HG03565 (cell line): ENCODE measurements around the gene PYGB.

Experiments used
- ATAC-seq: cut with Tn5 transposase; IDR thresholded peaks from one replicate; pipeline ENCODE4 v1.9.1; 2021; ENCODE audit warnings: mild to moderate bottlenecking, moderate library complexity; ENCODE audit not compliant: unreplicated experiment

The PYGB gene

GRCh38 chr20:25269057-25269832 lies 21.4 kb downstream of the PYGB start:
- no peak for ATAC-seq

DNA sequence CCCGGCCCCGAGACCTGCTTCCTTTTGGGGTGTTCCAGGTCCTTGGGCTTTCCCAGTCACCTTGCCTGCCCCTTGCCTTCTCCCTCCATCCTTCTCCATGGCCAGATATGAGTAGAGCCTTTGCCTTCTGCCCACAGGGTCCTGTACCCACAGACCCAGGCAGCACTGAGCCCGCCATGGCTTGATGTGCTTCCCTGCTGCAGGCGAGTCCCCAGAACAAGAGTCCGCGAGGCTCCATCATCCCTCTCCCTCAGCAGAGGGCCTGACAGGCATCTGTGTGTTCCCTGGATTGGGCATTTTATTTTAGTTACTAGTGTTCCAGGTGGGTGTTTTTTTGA lies 21.9 kb downstream of the PYGB start:
- no peak for ATAC-seq

DNA sequence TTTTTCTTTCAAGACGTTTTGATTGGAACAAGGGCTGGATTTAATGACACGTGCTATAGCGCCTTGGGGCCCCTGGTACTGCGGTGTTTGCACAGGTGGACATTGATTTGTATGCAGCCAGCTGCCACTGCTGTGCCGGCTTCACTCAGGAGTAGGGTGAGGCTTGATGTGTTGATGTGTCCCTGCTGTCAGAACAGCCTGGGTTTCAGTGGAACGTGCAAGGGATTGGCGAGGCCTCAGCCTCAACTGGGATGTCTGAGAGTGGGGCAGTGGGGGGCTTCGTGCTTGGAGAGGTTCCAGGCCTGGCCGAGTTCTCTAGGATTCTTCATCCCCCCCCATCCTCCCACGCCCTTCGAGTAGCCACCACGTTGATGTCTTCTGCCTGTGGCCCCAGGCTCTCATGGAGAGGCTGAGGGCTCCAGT lies 23.0 kb downstream of the PYGB start:
- no peak for ATAC-seq

DNA sequence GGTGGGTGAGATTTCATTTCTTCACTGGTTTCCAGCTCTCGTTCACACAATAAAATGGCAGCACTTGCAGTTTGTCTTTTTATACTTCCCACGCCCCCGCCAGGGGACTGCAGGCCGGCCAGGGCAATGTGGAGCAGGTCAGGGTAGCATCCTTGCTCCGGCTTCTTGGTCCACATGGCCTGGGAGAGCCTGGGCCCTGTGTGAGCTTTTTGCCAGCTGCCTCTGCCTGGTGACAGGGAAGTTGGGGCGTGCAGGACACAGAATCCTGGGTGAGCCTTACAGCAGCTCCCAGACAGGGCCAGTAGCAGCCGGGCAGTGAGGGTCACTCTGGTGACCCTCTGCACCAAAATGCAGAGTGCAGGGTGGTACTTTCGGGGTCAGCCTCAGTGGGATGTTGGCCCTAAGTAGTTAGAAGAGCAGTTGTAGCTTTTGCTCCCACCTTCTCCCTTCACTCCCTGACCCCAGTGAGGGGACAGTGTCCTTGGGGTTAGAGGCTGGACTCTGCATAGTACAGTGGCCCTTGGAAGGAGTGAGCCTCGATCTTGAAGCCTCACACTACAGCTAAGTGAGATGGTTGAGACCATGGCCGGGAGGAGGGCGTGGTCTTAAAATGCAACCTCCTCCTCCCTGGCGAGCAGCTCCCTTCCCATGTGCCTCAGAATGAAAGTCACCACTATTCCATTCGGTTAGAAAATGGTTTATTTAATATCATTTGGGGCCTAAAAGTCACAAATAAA lies 23.8 kb downstream of the PYGB start:
- no peak for ATAC-seq

DNA sequence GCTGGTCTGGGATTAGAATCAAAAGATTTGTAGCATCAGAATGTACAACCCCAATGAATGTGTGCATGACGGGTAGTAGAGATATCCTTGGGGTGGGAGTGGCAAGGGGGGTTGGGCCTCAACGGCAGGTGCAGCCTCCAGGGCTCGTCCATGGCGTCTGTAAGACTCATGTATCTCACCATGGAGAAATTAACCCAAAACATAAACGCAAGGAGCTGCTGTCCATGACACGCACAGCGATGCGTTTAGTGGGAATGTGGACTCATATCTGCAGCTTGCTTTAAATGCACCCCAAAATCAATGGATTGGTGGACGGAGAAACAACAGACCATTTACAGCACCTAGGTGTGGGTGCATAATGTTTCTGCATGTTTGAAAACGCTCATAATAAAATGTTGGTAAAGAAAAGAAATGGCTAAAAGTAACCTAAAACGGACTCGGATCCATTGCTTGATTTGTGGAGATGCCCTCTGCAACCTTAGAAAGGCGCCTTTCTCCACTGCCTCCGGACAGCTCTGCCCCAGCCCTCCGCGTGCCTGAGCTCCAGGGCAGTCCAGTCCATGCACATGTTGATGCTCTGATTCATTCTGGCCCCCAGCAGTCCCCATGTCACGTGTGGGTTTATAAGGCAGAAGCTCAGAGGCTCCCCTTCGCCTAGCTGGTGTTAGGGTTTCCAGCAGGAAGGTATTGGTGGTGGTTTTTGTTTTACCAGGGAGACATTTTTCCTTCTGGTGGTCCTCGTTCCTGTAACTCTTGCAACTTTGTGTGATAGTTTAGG lies 24.5 kb downstream of the PYGB start:
- ATAC-seq = no peak

DNA sequence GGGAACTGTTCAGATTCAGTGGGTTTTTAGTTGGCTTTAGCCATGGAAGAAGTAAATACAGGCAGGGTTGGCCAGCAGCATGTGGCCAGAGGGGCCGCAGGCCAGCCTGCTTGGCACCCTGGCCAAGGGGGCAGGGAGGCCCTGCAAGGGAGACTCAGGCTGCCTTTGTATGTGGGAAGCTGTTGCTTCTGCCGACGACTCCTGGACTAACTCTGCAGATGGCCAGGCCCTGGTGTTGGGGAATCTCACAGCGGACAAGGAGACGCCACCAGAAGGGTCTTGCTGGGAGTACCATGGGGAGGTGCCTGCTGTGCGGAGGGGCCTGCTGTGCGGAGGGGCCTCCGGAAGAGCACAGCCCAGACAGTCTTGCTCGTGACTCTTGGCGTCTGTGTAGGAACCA lies 25.2 kb downstream of the PYGB start:
- ATAC-seq = no peak

DNA sequence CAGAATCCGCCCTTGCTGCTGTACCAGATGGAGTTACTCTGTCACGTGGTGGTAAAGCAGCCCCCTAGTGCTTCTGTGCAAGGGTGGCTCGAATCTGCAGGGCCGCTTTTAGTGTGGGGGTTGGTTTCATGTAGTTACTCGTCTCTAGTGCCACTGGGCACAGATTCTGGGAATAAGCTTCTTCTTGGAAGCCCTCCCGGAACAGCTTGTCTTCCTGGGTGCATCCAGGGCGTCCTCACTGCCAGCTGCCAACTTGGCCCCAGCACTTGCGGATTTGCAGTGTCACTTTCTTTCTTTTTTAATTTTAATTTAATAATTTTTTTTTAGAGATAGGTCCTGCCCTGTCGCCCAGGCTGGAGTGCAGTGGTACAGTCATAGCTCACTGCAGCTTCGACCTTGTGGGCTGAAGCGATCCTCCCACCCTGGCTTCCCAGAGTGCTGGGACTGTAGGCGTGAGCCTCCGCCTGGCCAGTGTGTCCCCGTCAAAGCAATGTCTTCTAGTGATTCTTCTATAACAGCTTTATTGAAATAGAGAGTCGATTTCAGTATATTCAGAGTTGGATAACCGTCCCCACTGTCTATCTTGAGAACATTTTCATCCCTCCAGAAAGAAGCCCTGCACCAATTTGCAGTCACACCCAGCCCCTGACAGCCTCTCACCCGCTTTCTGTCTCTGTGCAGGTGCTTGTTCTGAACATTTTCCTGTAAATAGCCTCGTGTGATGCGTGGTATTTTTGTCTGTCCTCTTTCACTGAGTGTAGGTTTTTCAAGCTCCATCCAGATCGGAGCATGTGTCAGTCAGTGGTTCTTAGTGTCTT lies 25.9 kb downstream of the PYGB start:
- ATAC-seq = no peak

GRCh38 chr20:25274481-25274880 lies 26.6 kb downstream of the PYGB start:
- no peak for ATAC-seq

DNA sequence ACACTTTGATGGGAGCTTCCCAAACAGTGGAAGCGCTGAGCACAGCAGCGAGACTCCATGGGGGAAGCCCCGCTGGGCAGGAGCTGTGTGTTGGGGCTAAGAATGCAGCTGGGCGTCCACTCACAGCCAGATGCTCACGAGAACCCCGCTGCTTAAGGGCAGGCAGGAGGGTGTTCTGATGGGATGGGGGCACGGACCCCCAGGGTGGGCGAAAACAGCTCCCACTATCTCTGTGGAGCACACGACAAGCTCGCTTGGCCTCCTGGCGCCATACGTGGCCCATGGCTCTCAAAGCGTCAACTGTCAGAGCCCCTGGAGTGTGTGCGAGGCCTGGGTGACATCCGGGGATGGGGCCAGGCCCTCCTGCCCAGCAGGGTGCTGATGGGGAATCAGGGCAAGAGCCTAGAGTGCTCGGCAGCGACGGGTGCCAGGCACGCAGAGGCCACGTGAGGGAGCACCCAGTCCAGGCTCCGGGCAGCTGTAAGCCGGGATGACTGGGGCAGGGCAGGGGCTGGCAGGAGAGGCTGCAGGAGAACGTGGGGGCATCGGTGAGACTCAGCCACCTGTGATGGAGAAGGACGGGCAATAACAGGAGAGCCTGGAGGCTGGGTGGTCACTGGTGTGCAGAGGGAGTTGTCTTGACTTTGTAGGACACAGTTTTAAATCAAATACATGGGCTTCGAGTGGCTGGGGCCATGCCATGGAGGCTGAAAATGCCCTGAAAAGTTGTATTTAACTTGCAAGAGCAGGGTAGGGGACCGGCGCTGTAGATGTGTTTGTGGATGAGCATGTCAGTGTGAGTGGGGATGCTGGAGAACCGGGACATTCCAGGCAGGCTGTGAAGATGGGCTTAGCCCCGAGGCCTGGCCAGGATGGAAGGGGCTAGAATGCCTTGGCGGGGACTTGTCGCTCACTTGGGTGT lies 27.3 kb downstream of the PYGB start:
- ATAC-seq = no peak

DNA sequence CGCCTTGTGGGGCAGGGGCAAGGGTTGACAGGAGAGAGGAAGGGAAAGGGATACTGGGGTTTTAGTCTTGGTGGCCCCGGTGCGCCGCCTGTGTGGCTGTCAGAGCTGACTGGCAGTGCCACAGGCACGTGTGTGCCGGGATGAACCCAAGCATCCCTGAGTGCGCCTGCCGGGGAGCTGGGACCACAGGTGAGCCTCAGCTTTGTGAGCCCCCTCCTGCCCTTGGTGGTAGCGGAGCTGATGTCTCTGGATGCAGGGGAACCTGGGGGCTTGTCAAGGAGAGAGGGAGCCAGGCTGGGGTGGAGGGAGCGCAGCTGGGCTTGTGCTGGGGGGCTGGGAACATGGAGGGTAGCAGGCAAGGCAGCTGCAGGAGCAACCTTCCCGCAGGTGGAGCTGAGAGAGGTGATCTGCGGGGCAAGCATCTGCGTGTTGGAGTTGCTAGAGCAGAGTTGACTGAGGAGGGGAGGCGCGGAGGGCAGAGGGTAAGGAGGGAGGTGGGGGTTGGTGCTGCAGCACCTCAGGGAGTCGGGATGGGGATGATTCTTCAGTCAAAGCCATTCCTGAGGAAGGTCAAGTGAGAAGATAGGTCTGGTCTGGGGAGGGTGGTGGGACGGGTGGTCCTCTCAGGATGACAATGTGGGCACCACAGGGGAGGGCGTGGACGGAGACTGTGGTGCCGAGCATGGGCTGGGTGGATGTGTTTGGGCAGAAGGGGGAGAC lies 28.1 kb downstream of the PYGB start:
- ATAC-seq = no peak

- ATAC-seq = no peak
Observed at GRCh38 chr20:25276533-25277050, 28.7 kb downstream of the PYGB start.

GRCh38 chr20:25277051-25277801 lies 29.3 kb downstream of the PYGB start:
- ATAC-seq = no peak

GRCh38 chr20:25277941-25278521 lies 30.1 kb downstream of the PYGB start:
- ATAC-seq = no peak

- no peak for ATAC-seq
Observed at GRCh38 chr20:25278636-25279361, 30.9 kb downstream of the PYGB start.

- no peak for ATAC-seq
Observed at GRCh38 chr20:25279403-25279802, 31.5 kb downstream of the PYGB start.

GRCh38 chr20:25280051-25280573 lies 32.2 kb downstream of the PYGB start:
- no peak for ATAC-seq
